Forelimb muscle (tissue), 1 donor: ENCODE measurements around the gene VASH1. TPM values are rescaled to one million over a fixed set of nuclear protein-coding genes. Genes with fewer than 3 reads are reported as not detected.

ENCODE experiments used
- DNase-seq: peaks from one replicate; pipeline ENCODE4 v3.0.0-alpha.2; 2013; ENCODE audit warnings: low read depth
- polyA plus RNA-seq: library from polyadenylated mRNA; unstranded; fragments of 120-200 nt; gene quantifications from one replicate; pipeline ENCODE4 v1.2.1, GENCODE V29; 2013; ENCODE audit not compliant: insufficient read length

Gene VASH1
- polyA plus RNA-seq, 1 donor = 45.7 TPM

GRCh38 chr14:76742185-76742584, 19.1 kb upstream of the VASH1 start:
- no peak for DNase-seq

GRCh38 chr14:76742966-76743365, 18.3 kb upstream of the VASH1 start:
- no peak for DNase-seq

GRCh38 chr14:76752744-76753143, 8.5 kb upstream of the VASH1 start:
- DNase-seq = no peak

- no peak for DNase-seq
These were observed 7.6 kb upstream of the VASH1 start for GRCh38 chr14:76753541-76754198.

DNA sequence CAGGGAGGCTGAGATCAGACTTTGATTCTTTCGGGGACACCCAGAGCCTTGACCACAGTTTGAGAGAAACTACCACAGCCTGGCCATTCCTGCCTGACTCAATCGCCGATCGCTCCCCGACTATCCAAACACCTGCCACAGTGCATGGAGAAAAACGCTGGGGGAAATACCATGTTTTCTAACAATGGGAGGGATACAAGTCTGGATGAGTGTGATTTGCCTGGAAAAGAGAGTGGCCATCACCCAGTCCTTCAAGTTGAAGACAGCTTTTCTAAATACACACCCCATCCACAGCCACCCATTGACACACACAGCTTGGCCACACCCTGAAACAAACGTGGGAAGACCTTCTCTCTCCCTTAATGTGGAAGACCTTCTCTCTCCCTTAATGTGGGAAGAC, 6.7 kb upstream of the VASH1 start:
- DNase-seq = no peak

DNA sequence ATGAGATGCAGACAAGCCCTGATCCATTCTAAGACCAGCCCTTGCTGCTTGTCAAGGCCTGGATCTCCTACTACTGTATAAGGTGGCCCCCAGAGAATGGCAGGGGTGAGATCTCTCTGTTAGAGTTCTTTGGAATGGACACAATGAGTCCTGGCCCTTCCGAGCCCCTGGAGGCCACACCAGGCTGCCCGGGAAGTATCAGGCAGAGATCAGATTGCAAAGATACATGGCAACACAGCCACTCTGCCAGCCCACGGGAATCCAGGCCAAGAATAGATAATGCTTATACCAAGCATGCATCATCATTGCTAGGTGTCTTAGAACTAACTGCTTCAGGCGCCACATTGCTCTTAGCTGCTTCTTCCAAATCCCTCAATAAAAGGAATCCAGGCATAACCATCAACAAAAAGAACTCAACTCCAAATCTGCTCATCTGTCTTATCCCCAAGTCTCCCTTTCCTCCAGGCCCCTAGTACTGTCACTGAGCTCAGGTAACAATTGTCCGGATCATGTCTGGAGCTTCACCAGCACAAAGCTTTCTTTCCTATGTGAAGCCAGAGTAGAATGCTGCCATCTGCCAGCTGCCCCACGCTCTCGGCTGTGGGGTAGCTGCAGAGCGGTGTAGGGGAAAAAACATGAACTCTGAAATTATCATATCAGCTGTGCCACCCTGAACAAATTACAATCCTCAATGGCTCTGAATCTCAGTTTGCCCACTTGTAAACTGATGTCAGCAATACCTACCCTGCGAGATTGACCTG, 5.5 kb upstream of the VASH1 start:
- no peak for DNase-seq

- DNase-seq = no peak
These were observed 4.9 kb upstream of the VASH1 start for GRCh38 chr14:76756371-76756750.

- no peak for DNase-seq
These were observed 1.7 kb upstream of the VASH1 start for GRCh38 chr14:76759589-76759988.

DNA sequence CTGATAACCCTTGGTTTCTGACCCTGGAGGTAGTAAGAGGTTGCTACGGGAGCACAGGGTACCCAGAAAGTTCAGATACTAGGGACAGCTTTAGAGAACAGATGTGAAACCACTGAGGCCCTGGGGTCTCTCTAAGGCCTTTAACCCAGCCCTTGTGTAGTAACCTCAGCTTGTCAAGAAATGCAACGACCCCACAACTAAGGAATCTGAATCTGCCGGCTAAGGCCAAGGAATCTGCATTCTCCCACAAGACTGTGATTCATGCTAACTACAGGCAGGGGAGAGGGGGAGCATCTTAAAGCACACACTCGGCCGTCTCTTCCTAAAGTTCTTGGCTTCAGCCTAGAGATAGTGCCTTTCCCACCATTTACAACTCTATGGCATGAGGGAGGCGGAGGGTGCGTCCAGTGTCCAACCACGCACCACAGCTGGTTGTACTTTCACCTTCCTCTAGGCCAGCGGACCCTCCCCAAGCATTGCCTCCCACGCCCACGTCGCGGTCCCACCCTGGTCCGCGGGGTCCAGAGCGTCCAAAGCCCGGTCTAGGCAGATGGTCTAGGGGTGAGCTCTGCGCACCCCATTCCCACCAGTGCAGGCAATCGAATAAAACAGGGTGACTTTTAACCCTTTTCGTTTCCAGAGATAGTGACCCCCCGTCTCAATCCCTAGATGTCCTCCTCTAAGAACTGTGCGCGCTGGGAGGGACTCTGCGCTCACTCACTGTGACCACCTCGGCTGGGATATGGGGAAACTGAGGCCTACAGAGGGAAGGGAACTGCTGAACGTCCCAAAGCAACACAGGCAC, 735 bp upstream of the VASH1 start:
- DNase-seq = no peak

GRCh38 chr14:76761960-76762410, 717 bp downstream of the VASH1 start:
- no peak for DNase-seq

DNA sequence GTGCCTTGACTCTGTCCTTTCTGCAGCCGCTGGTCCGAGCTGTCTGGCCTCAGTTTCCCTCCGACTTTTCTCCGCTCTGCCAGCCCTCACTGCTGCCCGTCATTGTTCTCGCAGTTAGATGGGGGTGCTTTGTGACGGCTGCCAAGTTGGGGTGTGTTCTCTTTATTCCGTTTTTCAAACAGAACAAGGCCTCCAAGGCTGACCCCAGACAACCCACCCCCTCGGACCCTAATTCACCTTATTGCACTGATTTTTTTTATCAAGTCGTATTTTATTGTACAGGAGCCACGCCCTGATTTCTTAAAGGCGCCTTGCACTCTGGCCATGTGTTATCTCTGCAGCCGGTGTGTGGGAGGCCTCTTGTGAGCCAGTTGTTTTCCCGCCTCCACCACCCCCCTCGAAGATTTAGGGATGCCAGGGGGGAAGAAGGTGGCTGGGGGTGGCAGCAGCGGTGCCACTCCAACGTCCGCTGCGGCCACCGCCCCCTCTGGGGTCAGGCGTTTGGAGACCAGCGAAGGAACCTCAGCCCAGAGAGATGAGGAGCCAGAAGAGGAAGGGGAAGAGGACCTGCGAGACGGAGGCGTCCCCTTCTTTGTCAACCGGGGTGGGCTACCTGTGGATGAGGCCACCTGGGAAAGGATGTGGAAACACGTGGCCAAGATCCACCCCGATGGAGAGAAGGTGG, 1.3 kb downstream of the VASH1 start:
- DNase-seq = no peak

DNA sequence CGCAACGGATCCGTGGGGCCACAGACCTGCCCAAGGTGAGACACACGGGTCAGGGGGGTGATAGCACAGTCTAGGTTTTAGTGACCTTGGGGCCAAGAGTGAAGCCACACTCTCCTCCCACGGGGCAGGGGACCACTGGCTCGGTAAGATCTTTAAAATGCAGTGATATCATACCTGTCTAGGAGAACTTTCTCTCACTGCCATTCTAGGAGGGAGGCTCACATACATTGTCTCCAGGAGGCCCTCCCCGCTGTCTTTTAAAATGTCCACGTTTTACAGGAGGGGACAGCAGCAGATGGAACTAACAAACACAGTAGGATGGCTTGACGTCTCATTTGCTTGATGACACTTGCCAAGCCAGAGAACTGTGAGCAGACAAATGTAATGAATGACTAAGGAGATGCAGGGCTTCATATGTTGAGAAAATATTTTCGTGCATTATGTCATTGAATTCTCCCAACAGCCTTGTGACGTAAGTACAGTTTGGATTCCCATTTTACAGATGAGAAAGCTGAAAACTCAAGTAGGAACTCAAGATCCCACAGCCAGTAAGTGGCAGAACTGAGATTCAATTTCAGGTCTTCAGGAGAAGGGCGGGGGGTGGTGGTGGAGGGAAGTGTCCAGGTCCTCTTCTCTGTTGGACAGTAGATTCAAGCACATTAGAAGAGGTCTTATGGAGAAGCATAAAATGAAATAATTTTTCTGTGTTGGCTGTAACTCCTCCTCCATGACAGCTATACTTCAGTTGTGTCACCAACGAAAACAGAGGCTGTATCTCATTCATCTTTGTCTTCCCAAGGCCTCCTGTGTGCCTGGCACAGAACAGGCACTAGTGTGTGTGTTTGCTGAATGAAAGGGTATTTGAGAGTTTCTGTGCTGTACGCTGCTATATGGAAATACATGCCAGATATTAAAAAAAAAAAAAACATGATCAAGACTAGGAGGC, 2.1 kb downstream of the VASH1 start:
- DNase-seq = no peak

DNA sequence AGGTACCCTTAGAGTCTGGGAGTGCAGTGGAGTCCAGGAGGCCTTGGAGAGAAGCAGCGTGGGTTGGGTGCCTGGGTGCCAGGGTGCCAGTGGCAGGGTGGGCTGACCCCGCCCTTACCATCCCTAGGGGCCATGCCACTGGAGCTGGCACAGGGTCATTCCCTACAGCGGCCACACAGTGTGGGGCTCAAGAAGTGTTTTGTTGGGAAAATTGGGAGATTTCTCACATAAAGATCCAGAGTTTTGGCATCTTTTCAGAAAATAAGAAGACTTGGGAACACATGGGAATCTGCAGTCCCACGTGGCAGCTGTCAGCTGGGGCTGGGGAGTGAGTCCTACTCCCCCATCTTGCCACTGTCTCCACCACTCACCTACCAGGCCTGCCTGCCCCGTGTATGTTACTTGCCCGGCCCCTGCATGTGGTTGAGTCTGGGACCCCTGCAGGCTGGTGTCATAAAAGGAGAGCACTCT, 4.2 kb downstream of the VASH1 start:
- no peak for DNase-seq

- DNase-seq = no peak
These were observed 6.7 kb downstream of the VASH1 start for GRCh38 chr14:76767681-76768656.

- no peak for DNase-seq
These were observed 7.6 kb downstream of the VASH1 start for GRCh38 chr14:76768671-76769500.

GRCh38 chr14:76769636-76770292, 8.5 kb downstream of the VASH1 start:
- DNase-seq = no peak

- DNase-seq = no peak
These were observed 9.5 kb downstream of the VASH1 start for GRCh38 chr14:76770521-76771436.
